GM18499 (cell line): Measurements from ENCODE around the gene USP34.
"Not testable (repeated sequence)": the region's sequence is repeated elsewhere in the genome, so short reads cannot be mapped to it uniquely, and the experiment has no call there.

Experiments
- ATAC-seq: cut with Tn5 transposase; IDR thresholded peaks from one replicate; pipeline ENCODE4 v1.9.1; 2021; ENCODE audit warnings: moderate number of reproducible peaks; ENCODE audit not compliant: insufficient read depth, unreplicated experiment

Gene USP34

DNA sequence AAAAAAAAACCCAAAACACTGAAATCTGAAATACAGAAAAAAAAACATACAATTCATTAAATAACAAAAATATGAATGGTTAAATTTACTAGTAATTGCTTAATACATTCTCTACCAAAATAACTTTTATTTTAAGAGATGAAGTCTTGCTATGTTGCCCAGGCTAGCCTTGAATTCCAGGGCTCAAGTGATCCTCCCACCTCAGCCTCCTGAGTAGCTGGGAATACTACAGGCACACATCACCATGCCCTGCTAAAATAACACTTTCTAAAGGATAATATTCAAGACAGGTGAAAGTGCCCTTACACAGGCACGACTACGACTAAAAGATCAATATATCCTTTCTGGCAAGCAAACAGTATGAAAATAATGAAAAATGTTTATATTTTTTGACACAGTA is 9.5 kb downstream of the USP34 start:
- no peak for ATAC-seq

DNA sequence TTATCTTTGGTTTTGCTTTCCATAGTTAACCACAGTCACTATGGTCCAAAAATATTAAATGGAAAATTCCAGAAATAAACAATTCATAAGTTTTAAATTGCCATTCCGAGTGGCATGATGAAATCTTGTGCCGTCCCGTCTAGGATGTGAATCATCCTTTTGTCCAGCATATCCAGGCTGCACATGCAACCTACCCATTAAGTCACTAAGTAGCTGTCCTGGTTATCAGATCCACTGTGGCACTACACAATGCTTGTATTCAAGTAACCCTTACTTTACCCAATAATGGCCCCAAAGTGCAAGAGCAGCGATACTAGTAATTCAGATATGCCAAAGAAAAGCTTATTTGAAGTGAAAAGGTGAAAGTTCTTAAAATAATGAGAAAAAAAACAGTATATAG is 10.7 kb downstream of the USP34 start:
- no peak for ATAC-seq

DNA sequence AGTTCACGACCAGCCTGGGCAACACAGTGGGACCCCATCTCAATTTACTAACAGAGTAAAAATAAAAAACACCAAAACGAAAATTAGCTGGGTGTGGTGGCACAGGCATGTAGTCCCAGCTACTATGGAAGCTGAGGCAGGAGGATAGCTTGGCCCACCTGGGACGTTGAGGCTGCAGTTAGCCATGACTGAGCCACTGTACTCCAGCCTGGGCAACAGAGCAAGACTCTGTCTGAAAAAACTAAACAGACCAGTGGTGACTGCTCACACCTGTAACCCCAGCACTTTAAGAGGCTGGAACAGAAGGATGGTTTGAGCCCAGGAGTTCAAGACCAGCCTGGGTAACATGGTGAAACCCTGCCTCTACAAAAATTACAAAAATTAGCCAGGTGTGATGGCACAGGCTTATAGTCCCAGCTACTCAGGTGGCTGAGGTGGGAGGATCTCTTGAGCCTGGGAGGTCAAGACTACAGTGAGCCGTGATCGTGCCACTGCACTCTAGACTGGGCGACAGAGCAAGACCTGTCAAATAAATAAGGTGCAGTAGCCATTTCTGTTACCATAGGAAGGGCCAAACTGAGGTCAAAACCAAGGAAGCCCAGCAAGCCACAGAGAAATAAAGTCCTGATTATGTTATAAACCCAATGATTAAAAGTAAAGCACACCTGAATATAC is 14.0 kb downstream of the USP34 start:
- no peak for ATAC-seq

DNA sequence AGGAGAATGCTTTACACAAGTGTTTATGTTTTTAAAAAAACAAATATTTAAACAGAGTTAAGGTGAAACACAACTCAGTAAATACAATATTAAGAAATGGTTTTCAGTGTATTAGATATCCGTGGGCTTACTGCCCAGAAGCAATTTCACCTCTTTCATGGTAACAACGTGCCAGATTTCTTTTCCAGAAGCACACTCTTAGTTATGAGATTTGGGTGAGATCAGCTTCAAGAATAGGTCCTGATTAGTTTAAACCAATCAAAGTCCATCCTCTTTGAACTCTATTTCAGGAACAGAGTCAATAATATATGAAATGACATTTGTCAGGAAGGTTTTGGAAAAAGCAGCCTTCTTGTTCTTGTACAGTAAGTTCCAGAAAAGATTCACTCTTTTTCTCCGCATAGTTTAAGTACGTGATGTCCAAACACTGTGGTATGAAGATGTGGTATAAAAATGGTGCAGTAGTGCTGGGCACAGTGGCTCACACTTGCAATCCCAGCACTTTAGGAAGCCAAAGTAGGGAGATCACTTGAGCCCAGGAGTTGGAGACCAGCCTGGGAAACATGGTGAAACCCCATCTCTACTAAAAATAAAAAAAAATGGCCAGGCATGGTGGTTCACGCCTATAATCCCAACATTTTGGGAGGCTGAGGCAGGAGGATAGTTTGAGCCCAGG is 14.7 kb downstream of the USP34 start:
- ATAC-seq = no peak

DNA sequence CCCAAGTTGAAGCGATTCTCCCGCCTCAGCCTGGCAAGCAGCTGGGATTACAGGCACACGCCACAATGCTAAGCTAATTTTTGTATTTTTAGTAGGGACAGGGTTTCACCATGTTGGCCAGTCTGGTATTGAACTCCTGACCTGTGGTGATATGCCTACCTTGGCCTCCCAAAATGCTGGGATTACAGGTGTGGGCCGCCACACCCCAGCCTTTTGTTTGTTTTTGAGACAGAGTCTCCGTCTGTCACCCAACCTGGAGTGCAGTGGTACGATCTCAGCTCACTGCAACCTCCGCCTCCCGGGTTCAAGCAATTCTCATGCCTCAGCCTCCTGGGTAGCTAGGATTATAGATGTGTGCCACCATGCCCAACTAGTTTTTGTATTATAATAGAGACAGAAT is 15.9 kb downstream of the USP34 start:
- not testable (repeated sequence) for ATAC-seq

DNA sequence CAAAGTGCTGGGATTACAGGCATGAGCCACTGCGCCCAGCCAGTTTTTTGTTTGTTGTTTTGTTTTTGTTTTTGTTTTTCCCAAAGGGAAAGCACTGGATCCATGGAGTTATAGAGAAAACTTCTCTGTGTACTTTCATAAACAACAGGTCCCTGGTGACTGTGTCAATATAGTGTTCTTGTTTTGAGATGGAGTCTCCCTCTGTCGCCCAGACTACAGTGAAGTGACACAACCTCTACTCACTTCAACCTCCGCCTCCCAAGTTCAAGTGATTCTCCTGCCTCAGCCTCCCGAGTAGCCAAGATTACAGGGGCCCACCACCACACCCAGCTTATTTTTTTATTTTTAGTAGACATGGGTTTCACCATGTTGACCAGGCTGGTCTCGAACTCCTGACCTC is 16.5 kb downstream of the USP34 start:
- ATAC-seq = no peak

DNA sequence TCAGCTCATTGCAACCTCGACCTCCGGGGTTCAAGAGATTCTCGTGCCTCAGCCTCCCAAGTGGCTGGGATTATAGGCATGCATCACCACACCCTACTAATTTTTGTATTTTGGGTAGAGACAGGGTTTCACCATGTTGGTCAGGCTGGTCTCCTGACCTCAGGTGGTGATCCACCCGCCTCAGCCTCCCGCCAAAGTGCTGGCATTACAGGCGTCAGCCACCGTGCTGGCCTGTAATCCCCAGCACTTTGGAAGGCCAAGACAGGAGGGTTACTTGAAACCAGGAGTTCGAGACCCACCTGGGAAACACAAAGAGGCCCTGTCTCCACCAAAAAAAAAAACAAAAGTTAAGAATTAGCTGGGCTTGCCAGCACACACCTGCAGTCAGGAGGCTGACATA is 18.5 kb downstream of the USP34 start:
- ATAC-seq = no peak

DNA sequence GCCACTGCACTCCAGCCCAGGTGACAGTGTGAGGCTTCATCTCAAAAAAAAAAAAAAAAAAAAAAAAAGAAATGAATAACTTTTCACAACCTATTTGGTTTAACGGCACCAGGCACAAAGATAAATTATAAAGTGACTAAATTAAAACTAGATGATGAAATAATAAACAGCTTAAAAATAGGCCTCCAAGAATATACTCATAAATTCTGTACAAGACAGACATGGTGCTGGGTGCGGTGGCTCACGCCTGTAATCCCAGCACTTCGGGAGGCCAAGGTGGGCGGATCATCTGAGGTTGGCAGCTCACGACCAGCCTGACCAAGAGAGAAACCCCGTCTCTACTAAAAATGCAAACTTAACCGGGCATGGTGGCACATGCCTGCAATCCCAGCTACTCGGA is 19.7 kb downstream of the USP34 start:
- ATAC-seq = no peak

DNA sequence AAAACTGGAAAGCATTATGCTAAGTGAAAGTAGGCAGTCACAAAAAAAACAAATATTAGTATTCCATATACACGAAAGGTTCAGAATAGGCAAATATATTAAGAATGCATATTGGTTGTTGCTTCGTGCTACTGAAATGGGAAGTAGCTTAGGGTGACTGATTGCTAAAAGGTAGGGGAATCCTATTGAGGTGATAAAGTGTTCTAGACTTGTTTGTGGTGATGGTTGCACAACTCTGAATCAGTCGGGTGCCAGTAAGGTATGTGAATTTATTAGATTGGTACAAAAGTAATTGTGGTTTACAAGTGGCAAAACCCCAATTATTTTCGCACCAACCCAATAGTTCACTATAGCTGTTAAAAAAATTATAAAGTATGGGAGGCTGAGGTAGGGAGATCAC is 20.7 kb downstream of the USP34 start:
- no peak for ATAC-seq

DNA sequence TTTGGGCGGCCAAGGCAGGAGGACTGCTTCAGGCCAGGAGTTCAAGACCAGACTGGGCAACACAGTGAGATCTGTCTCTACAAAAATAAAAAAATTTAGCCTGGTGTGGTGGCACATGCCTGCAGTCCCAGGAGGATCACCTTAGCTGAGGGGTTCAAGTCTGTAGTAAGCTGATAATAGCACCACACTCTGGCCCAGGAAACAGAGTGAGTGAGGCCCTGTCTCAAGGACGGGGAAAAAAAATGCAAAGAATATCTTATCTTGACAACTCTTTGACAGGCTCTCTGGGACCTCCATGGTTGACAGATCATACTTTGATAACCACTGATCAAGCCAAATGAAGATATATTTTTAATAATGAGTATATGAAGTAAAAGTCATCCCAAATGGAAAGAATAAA is 22.7 kb downstream of the USP34 start:
- no peak for ATAC-seq

DNA sequence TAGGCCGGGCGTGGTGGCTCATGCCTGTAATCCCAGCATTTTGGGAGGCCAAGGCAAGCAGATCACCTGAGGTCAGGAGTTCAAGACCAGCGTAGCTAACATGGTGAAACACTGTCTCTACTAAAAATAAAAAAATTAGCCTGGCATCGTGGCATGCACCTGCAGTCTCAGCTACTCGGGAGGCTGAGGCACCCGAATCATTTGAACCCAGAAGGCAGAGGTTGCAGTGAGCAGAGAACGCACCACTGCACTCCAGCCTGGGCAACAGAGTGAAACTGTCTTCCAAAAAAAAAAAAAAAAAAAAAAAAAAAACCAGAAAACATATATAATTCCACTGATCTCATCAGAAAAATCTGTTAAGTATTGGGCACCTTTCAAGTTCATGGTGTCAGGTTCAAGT is 23.9 kb downstream of the USP34 start:
- ATAC-seq = not testable (repeated sequence)

DNA sequence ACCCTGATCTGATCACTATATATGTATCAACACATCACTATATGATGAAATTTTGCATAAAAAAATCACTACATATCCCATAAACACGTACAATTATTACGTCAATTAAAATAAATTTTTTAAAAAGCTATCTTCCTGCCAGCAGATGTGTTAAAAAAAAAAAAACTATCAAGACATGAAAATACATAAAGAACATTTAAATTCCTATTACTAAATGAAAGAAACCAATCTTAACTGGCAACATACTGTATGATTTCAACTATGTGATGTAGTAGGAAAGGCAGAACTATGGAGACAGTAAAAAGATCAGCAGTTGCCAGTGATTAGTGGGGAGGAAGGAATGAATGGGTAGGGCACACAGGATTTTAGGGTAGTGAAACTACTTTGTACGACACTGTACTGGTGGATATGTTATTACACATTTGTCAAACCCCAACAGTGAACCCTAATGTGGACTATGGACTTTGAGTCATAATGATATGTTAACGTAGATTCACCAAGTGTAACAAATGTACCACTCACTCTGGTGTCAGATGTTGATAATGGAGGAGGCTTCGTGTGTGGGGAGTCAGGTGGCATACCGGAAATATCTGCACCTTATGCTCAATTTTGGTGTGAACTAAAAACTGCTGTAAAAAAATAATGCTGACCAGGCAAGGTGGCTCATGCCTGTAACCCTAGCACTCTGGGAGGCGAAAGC is 27.4 kb downstream of the USP34 start:
- ATAC-seq = peak; percentile 92

DNA sequence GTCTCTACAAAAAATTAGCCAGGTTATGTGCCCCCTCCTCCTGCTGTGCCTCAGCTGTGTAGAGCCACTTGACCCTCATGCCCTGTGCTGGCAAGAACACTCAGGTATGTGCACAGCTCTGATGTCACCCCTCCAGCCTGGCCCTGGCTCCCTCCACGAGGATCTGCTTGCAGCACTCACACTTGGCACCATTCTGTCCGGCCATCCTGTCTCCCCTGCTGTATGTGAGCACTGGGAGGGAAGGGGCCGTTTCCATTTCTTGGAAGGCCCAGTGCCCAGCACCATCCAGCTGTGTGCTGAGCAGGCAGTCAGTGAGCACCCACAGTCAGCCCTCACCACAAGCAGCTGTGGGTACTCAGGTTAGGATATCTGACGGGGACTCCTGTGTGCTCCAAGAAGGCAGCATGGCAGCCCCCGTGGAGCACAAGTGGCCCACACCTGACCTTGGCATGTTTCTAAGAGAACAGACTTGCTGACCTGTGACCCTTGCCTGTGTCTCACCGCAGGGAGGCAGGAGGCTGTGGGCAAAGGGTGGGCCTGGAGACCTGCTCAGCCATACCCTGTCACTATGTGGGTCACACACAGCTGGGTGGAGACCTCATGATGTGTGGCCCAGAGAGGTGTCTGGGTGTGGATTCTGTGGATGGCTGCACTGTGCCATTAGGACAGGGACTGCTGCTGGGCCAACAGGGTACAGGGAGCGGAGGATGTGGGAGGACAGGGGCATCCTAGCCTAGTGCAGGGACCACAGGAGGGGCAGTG is 31.5 kb downstream of the USP34 start:
- no peak for ATAC-seq

DNA sequence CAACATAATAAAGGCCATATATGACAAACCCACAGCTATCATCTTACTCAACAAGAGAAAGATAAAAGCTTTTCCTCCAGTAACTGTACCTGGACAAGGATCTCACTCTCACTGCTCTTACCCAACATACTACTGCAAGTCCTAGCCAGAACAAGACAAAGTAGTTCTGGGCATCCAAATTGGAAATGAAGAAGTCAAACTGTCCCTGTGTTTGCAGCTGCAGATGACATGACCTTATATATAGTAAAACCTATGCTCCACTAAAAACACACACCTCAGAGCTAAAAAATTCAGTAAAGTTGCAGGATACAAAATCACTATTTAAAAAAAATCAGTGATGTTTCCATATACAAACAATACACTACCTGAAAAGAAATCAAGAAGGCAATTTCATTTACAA is 32.2 kb downstream of the USP34 start:
- ATAC-seq = no peak

DNA sequence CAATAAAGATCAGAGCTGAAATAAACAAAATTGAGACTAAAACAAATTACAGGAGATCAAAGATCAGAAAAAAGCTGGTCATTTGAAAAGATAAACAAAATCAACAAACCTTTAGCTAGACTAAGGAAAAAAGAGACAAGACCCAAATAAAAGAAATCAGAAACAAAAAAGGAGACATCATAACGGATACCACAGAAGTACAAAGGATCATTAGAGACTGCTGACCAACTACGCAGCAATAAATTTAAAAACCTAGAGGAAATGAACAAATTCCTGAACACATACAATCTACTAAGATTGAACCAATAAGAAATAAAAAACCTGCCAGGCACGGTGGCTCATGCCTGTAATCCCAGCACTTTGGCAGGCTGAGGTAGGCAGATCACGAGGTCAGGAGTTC is 33.7 kb downstream of the USP34 start:
- no peak for ATAC-seq

DNA sequence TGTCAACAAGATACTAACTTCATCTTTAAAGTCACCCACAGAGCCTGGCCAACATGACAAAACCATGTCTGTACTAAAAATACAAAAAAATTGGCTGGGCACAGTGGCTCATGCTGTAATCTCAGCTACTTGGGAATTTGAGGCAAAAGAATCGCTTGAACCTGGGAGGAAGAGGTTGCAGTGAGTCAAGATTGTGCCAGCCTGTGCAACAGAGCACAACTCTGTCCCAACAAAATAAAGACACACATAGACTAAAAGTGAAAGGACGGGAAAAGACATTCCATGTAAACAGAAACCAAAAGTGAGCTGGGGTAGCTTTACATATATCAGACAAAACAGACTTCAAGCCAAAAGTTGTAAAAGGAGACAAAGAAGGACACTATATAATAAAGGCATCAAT is 34.8 kb downstream of the USP34 start:
- no peak for ATAC-seq

DNA sequence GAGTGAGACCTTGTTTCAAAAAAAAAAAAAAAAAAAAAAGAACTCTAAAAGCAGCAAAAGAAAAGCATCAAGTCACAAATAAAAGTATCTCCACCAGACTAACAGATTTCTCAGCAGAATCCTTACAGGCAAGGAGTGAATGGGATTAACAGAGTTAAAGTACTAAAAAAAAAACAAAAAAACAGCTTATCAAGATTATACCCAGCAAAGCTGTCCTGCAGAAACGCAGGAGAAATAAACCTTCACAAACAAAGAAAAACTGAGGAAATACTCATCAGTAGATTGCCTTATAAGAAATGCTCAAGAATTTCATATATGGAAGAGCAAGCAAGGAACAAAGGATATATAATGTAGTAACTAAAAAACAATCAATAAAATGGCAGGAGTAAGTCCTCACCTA is 35.6 kb downstream of the USP34 start:
- ATAC-seq = no peak

DNA sequence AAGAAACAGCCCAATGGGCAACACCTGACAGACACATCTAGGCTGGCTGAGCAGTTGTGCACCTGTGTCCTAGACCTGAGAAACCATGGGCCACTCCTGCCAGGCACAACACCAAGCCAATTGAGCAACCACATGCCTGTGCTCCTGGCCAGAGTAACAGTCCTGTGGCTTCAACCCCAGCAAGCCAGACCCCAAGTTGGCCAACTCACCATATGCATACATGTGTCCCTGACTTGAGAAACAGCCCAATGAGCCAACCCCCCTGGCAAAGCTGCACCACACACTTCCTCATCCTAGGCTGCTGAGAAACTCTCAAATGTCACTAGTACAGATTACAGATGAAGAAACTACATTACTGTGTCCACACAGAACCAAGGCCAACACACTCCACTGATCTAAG is 36.6 kb downstream of the USP34 start:
- ATAC-seq = no peak

DNA sequence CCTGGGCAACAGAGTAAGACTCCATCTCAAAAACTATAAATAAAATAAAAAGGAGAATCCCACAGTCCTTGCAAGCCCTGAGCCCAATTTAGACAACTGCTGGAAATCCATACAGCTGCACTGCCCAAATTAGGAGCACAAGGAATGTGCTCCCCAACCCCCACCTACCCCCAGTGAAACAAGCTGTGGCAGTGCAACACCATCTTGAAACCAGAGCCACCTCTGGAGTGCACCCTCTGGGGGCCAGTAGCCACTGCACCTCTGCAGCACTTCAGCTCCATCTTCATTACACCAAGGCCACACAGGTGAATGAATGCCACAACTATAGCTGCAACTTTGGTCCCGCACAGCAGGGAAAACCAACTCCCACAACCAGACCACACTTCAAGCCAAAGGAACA is 37.3 kb downstream of the USP34 start:
- ATAC-seq = no peak

DNA sequence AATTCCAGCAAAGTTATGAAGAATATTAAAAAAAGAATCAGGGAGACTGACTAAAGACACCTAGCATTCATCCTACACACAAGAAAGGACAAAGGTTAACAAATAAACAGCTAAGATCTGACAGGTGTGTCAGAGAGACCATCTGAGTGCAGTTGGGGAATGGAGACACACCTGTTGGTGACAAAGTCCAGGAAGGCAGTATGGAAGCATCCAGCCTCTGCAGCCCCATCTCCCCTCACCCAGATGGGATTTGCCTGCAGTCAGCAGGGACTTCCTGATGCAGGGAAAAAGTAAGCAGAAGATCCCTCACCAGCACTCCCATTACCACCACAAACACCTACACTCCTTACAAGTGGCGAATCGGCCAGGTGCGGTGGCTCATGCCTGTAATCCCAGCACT is 37.9 kb downstream of the USP34 start:
- ATAC-seq = no peak

DNA sequence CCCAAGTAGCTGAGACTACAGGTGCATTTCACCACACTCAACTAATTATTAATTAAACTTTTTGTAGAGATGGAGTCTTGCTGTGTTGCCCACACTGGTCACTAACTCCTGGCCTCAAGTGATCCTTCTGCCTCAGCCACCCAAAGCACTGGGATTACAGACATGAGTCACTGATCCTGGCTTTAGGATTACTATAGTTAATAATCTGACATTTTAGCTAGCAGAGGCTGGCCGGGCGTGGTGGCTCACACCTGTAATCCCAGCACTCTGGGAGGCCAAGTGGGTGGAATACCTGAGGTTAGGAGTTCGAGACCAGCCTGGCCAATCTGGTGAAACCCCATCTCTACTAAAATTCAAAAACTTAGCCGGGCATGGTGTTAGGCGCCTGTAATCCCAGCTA is 39.5 kb downstream of the USP34 start:
- no peak for ATAC-seq
